WTC11 (cell line): ENCODE data around the gene PMM1. TPM values are rescaled to one million over a fixed set of nuclear protein-coding genes. Genes with fewer than 3 reads are reported as not detected.

Experiments
- ATAC-seq: fragments of 200-7000 bp; cut with Tn5 transposase; 2 replicates; pipeline ENCODE4 v1.10.0; 2021; ENCODE audit warnings: mild to moderate bottlenecking, moderate library complexity
- CTCF ChIA-PET: fragments of 300-600 bp; sonication (Branson Sonifier 250); formaldehyde crosslinking; loops from one replicate; lab custom pipeline; 2021; ENCODE audit warnings: antibody characterized with exemption; lab: Charles Lee
- POLR2A ChIA-PET: fragments of 350-600 bp; sonication (Branson Sonifier 250); formaldehyde crosslinking; loops from one replicate; lab custom pipeline; 2021; ENCODE audit warnings: antibody characterized with exemption; lab: Charles Lee
- DNase-seq: peaks from one replicate; pipeline ENCODE4 v3.0.0; 2021; ENCODE audit warnings: low spot score
- H3K27ac Mint-ChIP-seq: 2 replicates; pipeline ENCODE4 v1.8.0; 2021; ENCODE audit warnings: mixed read lengths
- H3K27me3 Mint-ChIP-seq: 2 replicates; pipeline ENCODE4 v1.8.0; 2021; ENCODE audit warnings: low read depth, mild to moderate bottlenecking, moderate library complexity, mixed read lengths
- H3K36me3 Mint-ChIP-seq: 2 replicates; pipeline ENCODE4 v1.8.0; 2021; ENCODE audit warnings: mixed read lengths
- H3K4me1 Mint-ChIP-seq: 2 replicates; pipeline ENCODE4 v1.8.0; 2022; ENCODE audit warnings: mixed read lengths
- H3K4me3 Mint-ChIP-seq: 2 replicates; pipeline ENCODE4 v1.8.0; 2021; ENCODE audit warnings: mild to moderate bottlenecking, moderate library complexity, mixed read lengths
- H3K9me3 Mint-ChIP-seq: 2 replicates; pipeline ENCODE4 v1.8.0; 2021; ENCODE audit warnings: mixed read lengths
- total RNA-seq: library from RNA; stranded (reverse); gene quantifications from 3 replicates; pipeline ENCODE4 v1.2.3, GENCODE V29; 2021
- TF ChIP-seq, protein P1 (sequence below): sonication (generic); formaldehyde crosslinking; IDR thresholded peaks from 2 replicates; pipeline ENCODE4 v1.8.0; 2022; ENCODE audit warnings: mild to moderate bottlenecking, missing genetic modification reagents
- TF ChIP-seq, protein P2 (sequence below): fragments of 250-450 bp; sonication (Bioruptor Pico); IDR thresholded peaks from 2 replicates; pipeline ENCODE4 v2.1.2; 2022; ENCODE audit warnings: mild to moderate bottlenecking, moderate library complexity

Gene PMM1
- total RNA-seq, 1 experiment from 2014 or later, result 15.7 TPM

DNA sequence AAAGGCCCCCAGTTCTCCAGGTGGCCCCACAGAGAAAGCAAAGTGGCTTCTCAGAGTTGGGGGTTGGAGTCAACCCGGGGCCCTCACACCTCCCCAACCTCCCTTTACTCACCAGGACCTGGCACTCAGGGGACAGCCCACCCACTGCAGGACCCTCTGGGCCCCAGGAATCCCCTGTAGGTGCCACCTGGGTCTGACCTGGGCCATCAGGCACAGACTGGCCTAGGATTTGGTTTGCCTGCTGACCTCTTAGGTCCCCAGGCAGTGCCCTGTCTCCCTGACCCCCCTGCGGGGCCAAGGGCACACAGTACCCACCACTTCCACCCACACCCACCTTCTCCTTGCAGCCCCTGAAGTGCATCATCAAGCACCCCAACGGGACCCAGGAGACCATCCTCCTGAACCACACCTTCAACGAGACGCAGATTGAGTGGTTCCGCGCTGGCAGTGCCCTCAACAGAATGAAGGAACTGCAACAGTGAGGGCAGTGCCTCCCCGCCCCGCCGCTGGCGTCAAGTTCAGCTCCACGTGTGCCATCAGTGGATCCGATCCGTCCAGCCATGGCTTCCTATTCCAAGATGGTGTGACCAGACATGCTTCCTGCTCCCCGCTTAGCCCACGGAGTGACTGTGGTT, 61.4 kb downstream of the PMM1 start:
- DNase-seq (no peak), ATAC-seq (no peak)
- Mint-ChIP-seq H3K4me3 (no peak overlapping the region), H3K9me3 (no peaks in the 10 kb centered on the region), H3K36me3 (peaks cover 24% of the 10 kb centered on the region), H3K4me1 (peaks cover 4% of the 10 kb centered on the region), H3K27me3 (no peaks in the 10 kb centered on the region), H3K27ac (no peak overlapping the region)
- TF ChIP-seq, protein P1, sequence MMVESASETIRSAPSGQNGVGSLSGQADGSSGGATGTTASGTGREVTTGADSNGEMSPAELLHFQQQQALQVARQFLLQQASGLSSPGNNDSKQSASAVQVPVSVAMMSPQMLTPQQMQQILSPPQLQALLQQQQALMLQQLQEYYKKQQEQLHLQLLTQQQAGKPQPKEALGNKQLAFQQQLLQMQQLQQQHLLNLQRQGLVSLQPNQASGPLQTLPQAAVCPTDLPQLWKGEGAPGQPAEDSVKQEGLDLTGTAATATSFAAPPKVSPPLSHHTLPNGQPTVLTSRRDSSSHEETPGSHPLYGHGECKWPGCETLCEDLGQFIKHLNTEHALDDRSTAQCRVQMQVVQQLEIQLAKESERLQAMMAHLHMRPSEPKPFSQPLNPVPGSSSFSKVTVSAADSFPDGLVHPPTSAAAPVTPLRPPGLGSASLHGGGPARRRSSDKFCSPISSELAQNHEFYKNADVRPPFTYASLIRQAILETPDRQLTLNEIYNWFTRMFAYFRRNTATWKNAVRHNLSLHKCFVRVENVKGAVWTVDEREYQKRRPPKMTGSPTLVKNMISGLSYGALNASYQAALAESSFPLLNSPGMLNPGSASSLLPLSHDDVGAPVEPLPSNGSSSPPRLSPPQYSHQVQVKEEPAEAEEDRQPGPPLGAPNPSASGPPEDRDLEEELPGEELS (CRISPR knock-in tag), result no peak
- TF ChIP-seq, protein P2, sequence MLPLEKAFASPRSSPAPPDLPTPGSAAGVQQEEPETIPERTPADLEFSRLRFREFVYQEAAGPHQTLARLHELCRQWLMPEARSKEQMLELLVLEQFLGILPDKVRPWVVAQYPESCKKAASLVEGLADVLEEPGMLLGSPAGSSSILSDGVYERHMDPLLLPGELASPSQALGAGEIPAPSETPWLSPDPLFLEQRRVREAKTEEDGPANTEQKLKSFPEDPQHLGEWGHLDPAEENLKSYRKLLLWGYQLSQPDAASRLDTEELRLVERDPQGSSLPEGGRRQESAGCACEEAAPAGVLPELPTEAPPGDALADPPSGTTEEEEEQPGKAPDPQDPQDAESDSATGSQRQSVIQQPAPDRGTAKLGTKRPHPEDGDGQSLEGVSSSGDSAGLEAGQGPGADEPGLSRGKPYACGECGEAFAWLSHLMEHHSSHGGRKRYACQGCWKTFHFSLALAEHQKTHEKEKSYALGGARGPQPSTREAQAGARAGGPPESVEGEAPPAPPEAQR (CRISPR knock-in tag), result no peak
- ChIA-PET CTCF (interaction anchor here (0.7 to 2.8 kb wide), 6 partner anchors 11 to 146 kb away, joined by 4 to 71 read pairs (median 16); partner anchors contain the start of gene TEF), POLR2A (no interaction called here)

Other genes with a start within 250 kb of the PMM1 start
- 9.8 to 12.0 TPM (median 10.2 TPM) in 3 replicates for gene TEF, start 207.9 kb downstream of the PMM1 start, total RNA-seq
- gene TOB2, start 143.0 kb downstream of the PMM1 start, total RNA-seq, result 46.6 to 52.2 TPM (median 49.4 TPM) in 3 replicates
- 93.1 to 99.6 TPM (median 97.9 TPM) in 3 replicates for gene PHF5A, start 121.1 kb downstream of the PMM1 start, total RNA-seq
- gene ACO2, start 120.7 kb downstream of the PMM1 start, total RNA-seq, result 98.3 to 104 TPM (median 99.3 TPM) in 3 replicates
- gene POLR3H, start 45.4 kb downstream of the PMM1 start, total RNA-seq, result 28.8 to 30.8 TPM (median 29.8 TPM) in 3 replicates
- 1.1 to 1.9 TPM (median 1.7 TPM) in 3 replicates for gene CSDC2, start 28.8 kb downstream of the PMM1 start, total RNA-seq
- gene DESI1, start 31.2 kb upstream of the PMM1 start, total RNA-seq, result 30.3 to 32.2 TPM (median 30.4 TPM) in 3 replicates
- 410 to 474 TPM (median 420 TPM) in 3 replicates for gene XRCC6, start 31.5 kb upstream of the PMM1 start, total RNA-seq
- 188 to 207 TPM (median 188 TPM) in 3 replicates for gene SNU13, start 99.0 kb upstream of the PMM1 start, total RNA-seq
- 0.16 to 1.1 TPM (median 0.35 TPM) in 3 replicates for gene MEI1, start 109.7 kb upstream of the PMM1 start, total RNA-seq
- gene CCDC134, start 210.8 kb upstream of the PMM1 start, total RNA-seq, result 19.0 to 21.3 TPM (median 19.2 TPM) in 3 replicates
- 151 to 173 TPM (median 171 TPM) in 3 replicates for gene SREBF2, start 243.3 kb upstream of the PMM1 start, total RNA-seq